Measurements from ENCODE around the gene TMLHE. TPM values are rescaled to one million over a fixed set of nuclear protein-coding genes. Genes with fewer than 3 reads are reported as not detected.
"Not testable (repeated sequence)": the region's sequence is repeated elsewhere in the genome, so short reads cannot be mapped to it uniquely, and the experiment has no call there.

Gene TMLHE
- total RNA-seq, 1 donor from 2014 or later: 10.7 TPM

- Mint-ChIP-seq H3K27me3 (ENCODE audit: low read depth) (no peaks in the 10 kb centered on the region), H3K9me3 (ENCODE audit: low read depth) (peaks cover 46% of the 10 kb centered on the region), H3K4me3 (ENCODE audit: unreplicated experiment) (no peak overlapping the region), H3K4me1 (ENCODE audit: low read depth) (no peaks in the 10 kb centered on the region), H3K27ac (ENCODE audit: unreplicated experiment) (no peak overlapping the region), H3K36me3 (ENCODE audit: low read depth) (peaks cover 21% of the 10 kb centered on the region)
- TF ChIP-seq CTCF (IDR thresholded peaks at IDR 0.05): no peak
- no peak for DNase-seq (ENCODE audit: low spot score)
These were observed 67.9 kb downstream of the TMLHE start for GRCh38 chrX:155544881-155545280.

GRCh38 chrX:155535866-155536265 is 76.9 kb downstream of the TMLHE start:
- peaks cover 8% of the 10 kb centered on the region for H3K36me3 Mint-ChIP-seq (ENCODE audit: low read depth)
- no peaks in the 10 kb centered on the region for H3K4me1 Mint-ChIP-seq (ENCODE audit: low read depth)
- H3K27me3 Mint-ChIP-seq (ENCODE audit: low read depth): no peaks in the 10 kb centered on the region
- DNase-seq (ENCODE audit: low spot score): no peak
- TF ChIP-seq CTCF (IDR thresholded peaks at IDR 0.05): no peak
- H3K27ac Mint-ChIP-seq (ENCODE audit: unreplicated experiment): no peak overlapping the region
- no peak overlapping the region for H3K4me3 Mint-ChIP-seq (ENCODE audit: unreplicated experiment)
- peaks cover 44% of the 10 kb centered on the region for H3K9me3 Mint-ChIP-seq (ENCODE audit: low read depth)

GRCh38 chrX:155534800-155535199 is 78.0 kb downstream of the TMLHE start:
- no peaks in the 10 kb centered on the region for H3K4me1 Mint-ChIP-seq (ENCODE audit: low read depth)
- no peak for DNase-seq (ENCODE audit: low spot score)
- no peaks in the 10 kb centered on the region for H3K27me3 Mint-ChIP-seq (ENCODE audit: low read depth)
- no peak overlapping the region for H3K4me3 Mint-ChIP-seq (ENCODE audit: unreplicated experiment)
- H3K9me3 Mint-ChIP-seq (ENCODE audit: low read depth): peaks cover 44% of the 10 kb centered on the region
- TF ChIP-seq CTCF (IDR thresholded peaks at IDR 0.05): no peak
- H3K27ac Mint-ChIP-seq (ENCODE audit: unreplicated experiment): no peak overlapping the region
- H3K36me3 Mint-ChIP-seq (ENCODE audit: low read depth): peaks cover 8% of the 10 kb centered on the region

- not testable (repeated sequence) for H3K4me1 Mint-ChIP-seq (ENCODE audit: low read depth); DNase-seq (ENCODE audit: low spot score); H3K4me3 Mint-ChIP-seq (ENCODE audit: unreplicated experiment); H3K27me3 Mint-ChIP-seq (ENCODE audit: low read depth); H3K27ac Mint-ChIP-seq (ENCODE audit: unreplicated experiment)
- H3K36me3 Mint-ChIP-seq (ENCODE audit: low read depth): peaks cover 31% of the 10 kb centered on the region
- peaks cover 65% of the 10 kb centered on the region for H3K9me3 Mint-ChIP-seq (ENCODE audit: low read depth)
These were observed 85.7 kb downstream of the TMLHE start for GRCh38 chrX:155527023-155527422.

GRCh38 chrX:155514225-155514624 is 98.5 kb downstream of the TMLHE start:
- Mint-ChIP-seq H3K9me3 (ENCODE audit: low read depth) (peaks cover 11% of the 10 kb centered on the region), H3K4me3 (ENCODE audit: unreplicated experiment) (no peak overlapping the region), H3K27me3 (ENCODE audit: low read depth) (no peaks in the 10 kb centered on the region), H3K4me1 (ENCODE audit: low read depth) (no peaks in the 10 kb centered on the region), H3K27ac (ENCODE audit: unreplicated experiment) (no peak overlapping the region), H3K36me3 (ENCODE audit: low read depth) (peaks cover 7% of the 10 kb centered on the region)
- DNase-seq (ENCODE audit: low spot score): no peak
- no peak for TF ChIP-seq CTCF (IDR thresholded peaks at IDR 0.05)

GRCh38 chrX:155505296-155505695 is 107.5 kb downstream of the TMLHE start:
- no peaks in the 10 kb centered on the region for H3K36me3 Mint-ChIP-seq (ENCODE audit: low read depth)
- H3K27me3 Mint-ChIP-seq (ENCODE audit: low read depth): no peaks in the 10 kb centered on the region
- no peak overlapping the region for H3K27ac Mint-ChIP-seq (ENCODE audit: unreplicated experiment)
- H3K9me3 Mint-ChIP-seq (ENCODE audit: low read depth): no peaks in the 10 kb centered on the region
- no peak overlapping the region for H3K4me3 Mint-ChIP-seq (ENCODE audit: unreplicated experiment)
- no peak for DNase-seq (ENCODE audit: low spot score)
- H3K4me1 Mint-ChIP-seq (ENCODE audit: low read depth): no peaks in the 10 kb centered on the region
- TF ChIP-seq CTCF (IDR thresholded peaks at IDR 0.05): no peak

- not testable (repeated sequence) for DNase-seq (ENCODE audit: low spot score); H3K4me3 Mint-ChIP-seq (ENCODE audit: unreplicated experiment); H3K36me3 Mint-ChIP-seq (ENCODE audit: low read depth); H3K27ac Mint-ChIP-seq (ENCODE audit: unreplicated experiment); H3K4me1 Mint-ChIP-seq (ENCODE audit: low read depth); H3K27me3 Mint-ChIP-seq (ENCODE audit: low read depth); H3K9me3 Mint-ChIP-seq (ENCODE audit: low read depth)
These were observed 117.6 kb downstream of the TMLHE start for GRCh38 chrX:155495134-155495533.

GRCh38 chrX:155491421-155491820 is 121.3 kb downstream of the TMLHE start:
- not testable (repeated sequence) for H3K4me1 Mint-ChIP-seq (ENCODE audit: low read depth); H3K27ac Mint-ChIP-seq (ENCODE audit: unreplicated experiment); H3K36me3 Mint-ChIP-seq (ENCODE audit: low read depth); DNase-seq (ENCODE audit: low spot score); H3K27me3 Mint-ChIP-seq (ENCODE audit: low read depth); H3K9me3 Mint-ChIP-seq (ENCODE audit: low read depth); H3K4me3 Mint-ChIP-seq (ENCODE audit: unreplicated experiment)

GRCh38 chrX:155477136-155477535 is 135.6 kb downstream of the TMLHE start:
- not testable (repeated sequence) for H3K9me3 Mint-ChIP-seq (ENCODE audit: low read depth); H3K4me1 Mint-ChIP-seq (ENCODE audit: low read depth); H3K27ac Mint-ChIP-seq (ENCODE audit: unreplicated experiment); H3K4me3 Mint-ChIP-seq (ENCODE audit: unreplicated experiment); H3K27me3 Mint-ChIP-seq (ENCODE audit: low read depth); H3K36me3 Mint-ChIP-seq (ENCODE audit: low read depth); DNase-seq (ENCODE audit: low spot score)

Data from chondrocyte (in vitro differentiated cells).